Neural cell (in vitro differentiated cells): Measurements from ENCODE around the gene ACTBL2. TPM values are rescaled to one million over a fixed set of nuclear protein-coding genes. Genes with fewer than 3 reads are reported as not detected.

Experiments
- H2AFZ ChIP-seq: fragments of 200-600, 300-800 bp; sonication (generic), shearing (Covaris generic); 2 replicates; pipeline ENCODE4 v1.6.0; 2014; ENCODE audit warnings: low read depth, mild to moderate bottlenecking, antibody characterized with exemption, low read length, moderate library complexity
- H3F3A ChIP-seq: fragments of 200-600 bp; shearing (Covaris generic); 2 replicates; pipeline ENCODE4 v1.6.1; 2016; ENCODE audit warnings: mild to moderate bottlenecking, moderate library complexity, mixed read lengths, antibody characterized with exemption, low read length; ENCODE audit not compliant: insufficient read depth, poor library complexity, severe bottlenecking
- H3K27ac ChIP-seq: fragments of 200-600, 300-800 bp; sonication (generic), shearing (Covaris generic); 2 replicates; pipeline ENCODE4 v1.5.1; 2014; ENCODE audit warnings: mild to moderate bottlenecking, low read length, moderate library complexity
- H3K27me3 ChIP-seq: fragments of 300-800, 200-600 bp; sonication (generic), shearing (Covaris generic); 2 replicates; pipeline ENCODE4 v1.6.0; 2014; ENCODE audit warnings: mild to moderate bottlenecking, low read depth, low read length, moderate library complexity; ENCODE audit not compliant: insufficient read depth
- H3K36me3 ChIP-seq: fragments of 300-800, 200-600 bp; sonication (generic), shearing (Covaris generic); 2 replicates; pipeline ENCODE4 v1.5.1; 2014; ENCODE audit warnings: mild to moderate bottlenecking, antibody characterized with exemption, low read length, moderate library complexity; ENCODE audit not compliant: insufficient read depth
- H3K4me2 ChIP-seq: fragments of 300-800, 200-600 bp; sonication (generic), shearing (Covaris generic); 2 replicates; pipeline ENCODE4 v1.6.0; 2014; ENCODE audit warnings: mild to moderate bottlenecking, low read length
- H3K4me3 ChIP-seq: fragments of 300-800, 200-600 bp; sonication (generic), shearing (Covaris generic); 2 replicates; pipeline ENCODE4 v1.5.1; 2014; ENCODE audit warnings: mild to moderate bottlenecking, low read length, moderate library complexity
- H3K79me2 ChIP-seq: fragments of 200-600 bp; shearing (Covaris generic); replicated peaks from 2 replicates; pipeline ENCODE4 v1.6.0; 2014; ENCODE audit warnings: mild to moderate bottlenecking, low read length, moderate library complexity; ENCODE audit not compliant: insufficient read depth
- H3K9ac ChIP-seq: fragments of 300-800, 200-600 bp; sonication (generic), shearing (Covaris generic); 2 replicates; pipeline ENCODE4 v1.6.1; 2016; ENCODE audit warnings: mild to moderate bottlenecking, low read length, mixed read lengths
- H3K9me2 ChIP-seq: fragments of 200-600 bp; shearing (Covaris generic); 2 replicates; pipeline ENCODE4 v1.6.1; 2016; ENCODE audit warnings: mild to moderate bottlenecking, low read length, mixed read lengths; ENCODE audit not compliant: insufficient read depth
- H3K9me3 ChIP-seq: fragments of 200-600, 300-800 bp; sonication (generic), shearing (Covaris generic); 2 replicates; pipeline ENCODE4 v1.6.1; 2016; ENCODE audit warnings: mild to moderate bottlenecking, mixed run types, low read length, moderate library complexity, mixed read lengths
- H4K20me1 ChIP-seq: fragments of 200-600 bp; shearing (Covaris generic); 2 replicates; pipeline ENCODE4 v1.6.1; 2016; ENCODE audit warnings: mild to moderate bottlenecking, mixed run types; ENCODE audit not compliant: insufficient read depth
- CTCF ChIP-seq: fragments of 450-650 bp; IDR thresholded peaks from 2 replicates; pipeline ENCODE4 v1.5.1; 2014; ENCODE audit warnings: antibody characterized with exemption, mild to moderate bottlenecking, moderate library complexity; ENCODE audit not compliant: poor library complexity, severe bottlenecking
- EP300 ChIP-seq: fragments of 450-650 bp; conservative IDR thresholded peaks from 2 replicates; pipeline ENCODE4 v1.6.1; 2014; ENCODE audit warnings: antibody characterized with exemption, mild to moderate bottlenecking, moderate library complexity; ENCODE audit not compliant: poor library complexity, severe bottlenecking
- EZH2 ChIP-seq: fragments of 200-600, 300-800 bp; shearing (Covaris generic), sonication (generic); IDR thresholded peaks from 2 replicates; pipeline ENCODE4 v1.6.1; 2014; ENCODE audit warnings: antibody characterized with exemption, low read length, borderline replicate concordance, mild to moderate bottlenecking; ENCODE audit not compliant: insufficient read depth, poor library complexity, severe bottlenecking
- MXI1 ChIP-seq: fragments of 450-650 bp; conservative IDR thresholded peaks from 2 replicates; pipeline ENCODE4 v1.6.1; 2014; ENCODE audit warnings: antibody characterized with exemption, mild to moderate bottlenecking; ENCODE audit not compliant: poor library complexity, severe bottlenecking
- POLR2AphosphoS5 ChIP-seq: IDR thresholded peaks from 2 replicates; pipeline ENCODE4 v1.6.1; 2012
- RAD21 ChIP-seq: fragments of 450-650 bp; conservative IDR thresholded peaks from 2 replicates; pipeline ENCODE4 v1.6.1; 2014; ENCODE audit warnings: antibody characterized with exemption, mild to moderate bottlenecking, moderate library complexity
- REST ChIP-seq: IDR thresholded peaks from 2 replicates; pipeline ENCODE4 v1.6.1; 2012; ENCODE audit warnings: borderline replicate concordance
- SMC3 ChIP-seq: fragments of 450-650 bp; conservative IDR thresholded peaks from 2 replicates; pipeline ENCODE4 v1.6.1; 2014; ENCODE audit warnings: antibody characterized with exemption, mild to moderate bottlenecking, moderate library complexity; ENCODE audit not compliant: poor library complexity
- TAF1 ChIP-seq: IDR thresholded peaks from 2 replicates; pipeline ENCODE4 v1.6.1; 2012; ENCODE audit warnings: low read depth
- polyA plus RNA-seq: library from polyadenylated mRNA; depleted of rRNA; stranded (reverse); fragments of >200 nt; gene quantifications from 2 replicates; pipeline ENCODE4 v1.2.3, GENCODE V29; 2014

The ACTBL2 gene
- polyA plus RNA-seq, 1 donor from 2014 or later, result not detected

GRCh38 chr5:57492632-57493031 is 10.0 kb upstream of the ACTBL2 start:
- no peaks in the 10 kb centered on the region for H3K36me3 ChIP-seq
- H3K9ac ChIP-seq, result no peak overlapping the region
- no peak for TF ChIP-seq CTCF
- TF ChIP-seq POLR2AphosphoS5, result no peak
- no peak for TF ChIP-seq MXI1
- TF ChIP-seq REST, result no peak
- TF ChIP-seq EZH2, result no peak
- TF ChIP-seq TAF1, result no peak
- TF ChIP-seq RAD21, result no peak
- TF ChIP-seq SMC3, result no peak
- TF ChIP-seq EP300, result no peak
- H3K27me3 ChIP-seq, result no peaks in the 10 kb centered on the region
- H3K27ac ChIP-seq, result no peak overlapping the region
- H3K9me2 ChIP-seq, result no peaks in the 10 kb centered on the region
- no peaks in the 10 kb centered on the region for H3K79me2 ChIP-seq
- no peak overlapping the region for H3K4me3 ChIP-seq
- no peak overlapping the region for H3K4me2 ChIP-seq
- no peaks in the 10 kb centered on the region for H3K9me3 ChIP-seq
- H3F3A ChIP-seq, result no peaks in the 10 kb centered on the region
- no peaks in the 10 kb centered on the region for H4K20me1 ChIP-seq
- no peak overlapping the region for H2AFZ ChIP-seq

GRCh38 chr5:57491369-57491965 is 8.9 kb upstream of the ACTBL2 start:
- Histone ChIP-seq H3K27ac (no peak overlapping the region), H3K9ac (no peak overlapping the region), H4K20me1 (no peaks in the 10 kb centered on the region), H3K79me2 (no peaks in the 10 kb centered on the region), H3K4me2 (no peak overlapping the region), H2AFZ (no peak overlapping the region), H3F3A (no peaks in the 10 kb centered on the region), H3K36me3 (no peaks in the 10 kb centered on the region), H3K9me3 (no peaks in the 10 kb centered on the region), H3K4me3 (no peak overlapping the region), H3K27me3 (no peaks in the 10 kb centered on the region), H3K9me2 (no peaks in the 10 kb centered on the region)
- TF ChIP-seq REST (no peak), SMC3 (no peak), EP300 (no peak), POLR2AphosphoS5 (no peak), MXI1 (no peak), CTCF (no peak), RAD21 (no peak)
